Measurements from ENCODE around the gene NTM.

NTM gene

DNA sequence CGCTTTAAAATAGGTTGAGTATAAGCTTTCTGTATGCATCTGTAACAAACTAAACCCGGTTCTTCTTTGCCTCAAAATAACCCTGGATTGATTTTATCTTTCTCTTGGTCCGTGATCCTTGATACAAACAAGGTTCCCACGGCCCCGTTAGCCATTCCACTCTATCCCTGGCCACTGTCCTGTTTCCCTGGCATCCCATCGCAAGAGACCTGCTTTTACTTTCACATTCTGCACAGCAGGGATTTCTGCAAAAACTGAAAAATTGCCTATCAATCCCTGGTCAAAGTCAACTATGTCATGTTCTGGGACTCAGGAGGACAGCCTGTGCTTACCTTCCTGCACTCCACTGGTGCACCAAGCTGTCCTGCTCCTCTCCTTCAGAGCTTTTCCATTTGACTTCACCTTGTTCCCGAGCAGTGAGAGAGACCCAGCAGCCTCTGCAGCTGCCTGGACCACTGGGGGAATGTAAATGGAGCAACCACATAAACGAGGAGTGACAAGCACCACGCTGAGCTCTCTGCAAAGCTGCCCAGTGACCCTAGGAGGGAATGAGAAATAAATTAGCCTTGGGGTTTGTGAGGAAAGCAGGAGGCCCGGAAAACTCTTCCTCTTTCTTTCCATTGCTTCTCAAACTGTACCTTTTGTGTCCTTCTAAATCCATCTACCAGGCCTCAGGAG lies 175.9 kb downstream of the NTM start:
- H3K36me3 ChIP-seq (ENCODE audit: control insufficient read depth in 2 of 2, insufficient read depth in 2 of 2, low read length in 2 of 2): no peaks in the 10 kb centered on the region
- H3K27ac ChIP-seq (ENCODE audit: low read length): no peak overlapping the region
- H3K27me3 ChIP-seq (ENCODE audit: control insufficient read depth in 1 of 2, insufficient read depth in 2 of 2, low read length in 2 of 2): peaks cover 0 to 3% of the 10 kb centered on the region in 2 donors
- H3K9ac ChIP-seq (ENCODE audit: low read length in 2 of 2): no peak overlapping the region
- peak overlapping the region in 1 of 2 donors; percentile 64 for H3K4me3 ChIP-seq (ENCODE audit: low read length in 2 of 2)
- H3K9me3 ChIP-seq (ENCODE audit: control insufficient read depth in 2 of 2, low read length in 2 of 2): no peaks in the 10 kb centered on the region
- no peaks in the 10 kb centered on the region for H3K4me1 ChIP-seq (ENCODE audit: control insufficient read depth, insufficient read depth, low read length)

DNA sequence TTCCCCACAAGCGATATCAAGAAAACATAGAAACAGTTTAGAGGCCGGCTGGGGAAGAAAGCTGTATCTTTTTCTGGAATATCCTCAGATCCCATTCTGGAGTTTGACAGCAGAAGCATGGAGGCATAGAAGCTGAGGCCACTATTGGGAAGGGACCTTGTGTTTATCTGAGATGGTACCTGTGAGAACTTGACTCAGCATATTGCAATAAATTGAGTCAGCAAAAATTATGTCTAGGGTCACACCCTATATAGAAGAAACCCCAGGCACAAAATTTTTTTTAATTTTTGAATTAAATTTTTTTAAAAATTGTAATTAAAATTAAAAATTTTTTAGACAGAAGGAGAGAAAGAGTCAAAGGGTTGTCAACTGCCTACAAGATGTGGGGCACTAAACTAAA lies 178.7 kb downstream of the NTM start:
- Histone ChIP-seq H3K4me1 (ENCODE audit: control insufficient read depth, insufficient read depth, low read length) (no peaks in the 10 kb centered on the region), H3K36me3 (ENCODE audit: control insufficient read depth in 2 of 2, insufficient read depth in 2 of 2, low read length in 2 of 2) (no peaks in the 10 kb centered on the region), H3K9me3 (ENCODE audit: control insufficient read depth in 2 of 2, low read length in 2 of 2) (no peaks in the 10 kb centered on the region), H3K4me3 (ENCODE audit: low read length in 2 of 2) (no peak overlapping the region), H3K27me3 (ENCODE audit: control insufficient read depth in 1 of 2, insufficient read depth in 2 of 2, low read length in 2 of 2) (peaks cover 0 to 2% of the 10 kb centered on the region in 2 donors), H3K9ac (ENCODE audit: low read length in 2 of 2) (no peak overlapping the region), H3K27ac (ENCODE audit: low read length) (no peak overlapping the region)

DNA sequence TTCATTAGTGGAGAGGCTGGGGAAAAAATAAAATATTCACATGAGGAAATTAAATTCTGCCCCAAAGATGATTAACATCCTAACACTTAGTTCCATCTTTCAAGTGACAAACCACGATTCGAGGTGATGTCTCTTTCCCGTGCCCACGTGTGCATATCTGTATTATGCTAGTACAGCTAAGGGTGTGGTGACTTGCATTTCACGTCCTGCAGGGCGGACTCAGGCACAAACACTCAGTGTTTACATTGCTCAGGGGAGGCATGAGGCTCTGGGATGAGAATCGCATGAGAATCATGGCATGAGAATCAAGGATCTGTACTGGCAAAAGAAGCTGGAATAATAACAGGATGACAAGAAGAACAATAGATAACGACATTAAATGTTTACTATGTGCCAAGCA lies 179.4 kb downstream of the NTM start:
- no peak overlapping the region for H3K4me3 ChIP-seq (ENCODE audit: low read length in 2 of 2)
- H3K4me1 ChIP-seq (ENCODE audit: control insufficient read depth, insufficient read depth, low read length): no peaks in the 10 kb centered on the region
- H3K27ac ChIP-seq (ENCODE audit: low read length): no peak overlapping the region
- no peaks in the 10 kb centered on the region for H3K36me3 ChIP-seq (ENCODE audit: control insufficient read depth in 2 of 2, insufficient read depth in 2 of 2, low read length in 2 of 2)
- peaks cover 0 to 2% of the 10 kb centered on the region in 2 donors for H3K27me3 ChIP-seq (ENCODE audit: control insufficient read depth in 1 of 2, insufficient read depth in 2 of 2, low read length in 2 of 2)
- no peak overlapping the region for H3K9ac ChIP-seq (ENCODE audit: low read length in 2 of 2)
- H3K9me3 ChIP-seq (ENCODE audit: control insufficient read depth in 2 of 2, low read length in 2 of 2): no peaks in the 10 kb centered on the region

DNA sequence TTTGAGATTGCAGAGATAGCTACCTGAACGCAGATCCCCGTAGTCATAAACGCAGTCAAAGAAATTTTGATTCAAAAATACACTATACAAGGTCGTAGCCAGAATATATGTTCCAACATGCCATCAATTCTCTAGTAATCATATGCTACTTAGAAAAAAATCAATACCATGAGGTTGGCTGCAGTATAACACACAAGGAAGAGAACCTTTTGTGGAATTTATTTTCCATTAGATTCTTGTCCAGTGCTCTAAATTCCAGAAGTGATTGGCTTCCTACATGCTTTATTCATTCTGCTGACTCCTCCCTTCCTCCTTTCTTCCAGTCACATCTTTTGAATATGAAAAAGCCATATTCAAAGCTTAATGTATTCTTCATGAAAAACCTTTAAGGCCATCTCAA lies 189.9 kb downstream of the NTM start:
- Histone ChIP-seq H3K27me3 (ENCODE audit: control insufficient read depth in 1 of 2, insufficient read depth in 2 of 2, low read length in 2 of 2) (peaks cover 0 to 2% of the 10 kb centered on the region in 2 donors), H3K9me3 (ENCODE audit: control insufficient read depth in 2 of 2, low read length in 2 of 2) (no peaks in the 10 kb centered on the region), H3K36me3 (ENCODE audit: control insufficient read depth in 2 of 2, insufficient read depth in 2 of 2, low read length in 2 of 2) (no peaks in the 10 kb centered on the region), H3K4me3 (ENCODE audit: low read length in 2 of 2) (no peak overlapping the region), H3K9ac (ENCODE audit: low read length in 2 of 2) (no peak overlapping the region), H3K27ac (ENCODE audit: low read length) (no peak overlapping the region), H3K4me1 (ENCODE audit: control insufficient read depth, insufficient read depth, low read length) (no peaks in the 10 kb centered on the region)

DNA sequence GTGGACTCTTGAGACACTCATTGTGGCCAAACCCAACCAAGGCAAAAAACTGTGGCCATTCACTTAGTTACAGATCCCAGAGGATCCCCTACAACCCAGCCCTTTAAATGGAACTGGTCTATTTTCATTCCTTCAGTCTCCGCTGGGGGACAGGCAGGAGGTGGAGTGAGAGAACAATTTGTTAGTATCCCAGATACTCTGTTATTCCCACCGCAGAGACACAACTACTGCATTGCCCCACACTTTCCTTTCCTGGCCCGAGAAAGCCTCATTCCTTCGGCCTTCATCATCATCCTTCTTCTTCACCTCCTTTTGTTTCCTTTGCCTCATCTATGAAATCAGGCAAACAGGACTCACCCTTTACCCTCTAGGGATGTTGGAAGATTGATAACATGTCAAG lies 191.1 kb downstream of the NTM start:
- no peak overlapping the region for H3K4me3 ChIP-seq (ENCODE audit: low read length in 2 of 2)
- H3K4me1 ChIP-seq (ENCODE audit: control insufficient read depth, insufficient read depth, low read length): no peaks in the 10 kb centered on the region

DNA sequence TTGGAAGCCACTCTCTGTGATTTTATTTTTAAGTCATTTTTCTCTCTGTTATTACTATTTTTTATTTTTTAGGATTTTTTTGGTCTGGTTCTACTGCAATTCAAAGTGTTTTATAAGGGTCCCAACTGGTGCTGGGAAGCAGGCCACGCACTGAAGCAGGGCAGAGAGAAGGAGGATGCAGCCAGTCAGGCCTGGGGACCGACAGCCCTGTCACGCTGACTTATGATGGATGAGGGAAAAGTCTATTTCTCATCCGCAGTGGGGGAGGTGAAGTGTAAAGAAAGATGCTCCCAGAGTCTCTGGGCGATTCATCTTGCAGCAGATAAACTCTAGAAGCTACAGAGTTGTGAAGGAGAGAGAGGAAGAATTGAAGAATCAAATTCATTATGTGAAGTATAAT lies 191.6 kb downstream of the NTM start:
- H3K9ac ChIP-seq (ENCODE audit: low read length in 2 of 2): no peak overlapping the region

More for the DNA sequence above, 191.1 kb downstream of the NTM start:
- Histone ChIP-seq H3K36me3 (ENCODE audit: control insufficient read depth in 2 of 2, insufficient read depth in 2 of 2, low read length in 2 of 2) (no peaks in the 10 kb centered on the region), H3K9ac (ENCODE audit: low read length in 2 of 2) (no peak overlapping the region), H3K27me3 (ENCODE audit: control insufficient read depth in 1 of 2, insufficient read depth in 2 of 2, low read length in 2 of 2) (peaks cover 0 to 2% of the 10 kb centered on the region in 2 donors), H3K27ac (ENCODE audit: low read length) (no peak overlapping the region), H3K9me3 (ENCODE audit: control insufficient read depth in 2 of 2, low read length in 2 of 2) (no peaks in the 10 kb centered on the region)

DNA sequence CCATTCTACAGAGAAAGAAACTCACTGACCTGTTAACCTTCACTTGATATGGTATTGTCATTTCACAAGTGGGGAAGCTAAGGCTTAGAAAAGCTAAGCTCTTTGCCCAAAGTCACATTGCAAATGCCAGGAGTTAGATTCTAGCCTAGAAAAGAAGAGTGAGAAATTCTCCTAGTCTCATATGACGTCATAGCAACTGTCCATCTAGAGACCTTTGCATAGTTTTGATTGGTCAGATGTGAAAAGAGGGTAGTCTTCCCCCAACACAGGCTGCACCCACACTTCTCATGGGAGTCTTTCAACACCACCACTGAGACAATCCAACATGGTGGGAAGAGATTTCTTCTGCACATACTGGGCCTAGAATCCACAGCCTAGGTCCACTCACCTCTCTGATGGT lies 197.9 kb downstream of the NTM start:
- Histone ChIP-seq H3K27ac (ENCODE audit: low read length) (no peak overlapping the region), H3K9me3 (ENCODE audit: control insufficient read depth in 2 of 2, low read length in 2 of 2) (no peaks in the 10 kb centered on the region), H3K36me3 (ENCODE audit: control insufficient read depth in 2 of 2, insufficient read depth in 2 of 2, low read length in 2 of 2) (no peaks in the 10 kb centered on the region), H3K9ac (ENCODE audit: low read length in 2 of 2) (no peak overlapping the region), H3K4me1 (ENCODE audit: control insufficient read depth, insufficient read depth, low read length) (no peaks in the 10 kb centered on the region), H3K27me3 (ENCODE audit: control insufficient read depth in 1 of 2, insufficient read depth in 2 of 2, low read length in 2 of 2) (no peaks in the 10 kb centered on the region), H3K4me3 (ENCODE audit: low read length in 2 of 2) (no peak overlapping the region)

More for the DNA sequence above, 191.6 kb downstream of the NTM start:
- H3K36me3 ChIP-seq (ENCODE audit: control insufficient read depth in 2 of 2, insufficient read depth in 2 of 2, low read length in 2 of 2): no peaks in the 10 kb centered on the region
- H3K4me3 ChIP-seq (ENCODE audit: low read length in 2 of 2): no peak overlapping the region
- H3K4me1 ChIP-seq (ENCODE audit: control insufficient read depth, insufficient read depth, low read length): no peaks in the 10 kb centered on the region
- H3K9me3 ChIP-seq (ENCODE audit: control insufficient read depth in 2 of 2, low read length in 2 of 2): no peaks in the 10 kb centered on the region
- H3K27me3 ChIP-seq (ENCODE audit: control insufficient read depth in 1 of 2, insufficient read depth in 2 of 2, low read length in 2 of 2): peaks cover 0 to 2% of the 10 kb centered on the region in 2 donors
- no peak overlapping the region for H3K27ac ChIP-seq (ENCODE audit: low read length)

DNA sequence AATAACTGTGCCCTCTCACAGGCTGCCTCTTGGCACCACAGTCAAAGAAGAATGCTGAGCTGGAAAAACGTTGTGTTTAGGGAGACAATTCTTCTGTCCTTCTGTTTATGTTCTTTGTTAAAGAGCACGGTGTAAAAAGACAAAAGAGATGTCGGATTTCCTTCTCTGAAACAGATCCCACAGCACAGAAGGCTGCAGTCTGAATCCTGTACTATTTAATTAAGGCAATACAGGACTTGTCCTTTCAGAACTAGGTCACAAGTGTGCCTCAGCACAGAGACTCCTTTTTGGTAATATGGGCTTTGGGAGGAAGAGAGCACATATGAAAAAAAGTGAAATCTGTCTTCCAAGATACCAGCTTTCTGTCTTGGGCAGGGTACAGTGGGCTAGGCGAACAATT lies 201.2 kb downstream of the NTM start:
- Histone ChIP-seq H3K27ac (ENCODE audit: low read length) (no peak overlapping the region), H3K4me1 (ENCODE audit: control insufficient read depth, insufficient read depth, low read length) (no peaks in the 10 kb centered on the region), H3K4me3 (ENCODE audit: low read length in 2 of 2) (no peak overlapping the region), H3K27me3 (ENCODE audit: control insufficient read depth in 1 of 2, insufficient read depth in 2 of 2, low read length in 2 of 2) (no peaks in the 10 kb centered on the region), H3K36me3 (ENCODE audit: control insufficient read depth in 2 of 2, insufficient read depth in 2 of 2, low read length in 2 of 2) (no peaks in the 10 kb centered on the region), H3K9ac (ENCODE audit: low read length in 2 of 2) (no peak overlapping the region), H3K9me3 (ENCODE audit: control insufficient read depth in 2 of 2, low read length in 2 of 2) (no peaks in the 10 kb centered on the region)

DNA sequence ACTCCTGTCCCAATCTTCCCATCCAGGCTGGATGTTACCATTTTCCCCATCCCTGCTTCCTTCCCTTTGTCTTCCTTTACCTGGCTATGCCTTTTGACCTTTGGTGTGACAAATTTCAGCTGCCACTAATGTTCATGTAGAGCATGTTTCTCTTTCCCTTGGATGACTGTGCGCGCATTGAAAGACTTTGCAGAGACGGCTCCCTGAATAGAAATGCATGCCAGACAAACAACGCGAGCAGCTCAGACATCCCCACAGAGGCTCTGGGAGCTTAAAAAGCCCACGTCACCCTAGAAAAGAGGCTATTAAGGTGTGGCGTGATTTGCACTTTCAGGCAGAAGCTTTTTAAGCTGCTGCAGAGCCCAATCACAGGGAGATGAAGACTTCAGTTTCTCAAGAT lies 202.0 kb downstream of the NTM start:
- H3K4me3 ChIP-seq (ENCODE audit: low read length in 2 of 2): no peak overlapping the region
- H3K36me3 ChIP-seq (ENCODE audit: control insufficient read depth in 2 of 2, insufficient read depth in 2 of 2, low read length in 2 of 2): no peaks in the 10 kb centered on the region
- H3K9me3 ChIP-seq (ENCODE audit: control insufficient read depth in 2 of 2, low read length in 2 of 2): no peaks in the 10 kb centered on the region
- H3K27ac ChIP-seq (ENCODE audit: low read length): no peak overlapping the region
- no peaks in the 10 kb centered on the region for H3K4me1 ChIP-seq (ENCODE audit: control insufficient read depth, insufficient read depth, low read length)
- H3K27me3 ChIP-seq (ENCODE audit: control insufficient read depth in 1 of 2, insufficient read depth in 2 of 2, low read length in 2 of 2): no peaks in the 10 kb centered on the region
- no peak overlapping the region for H3K9ac ChIP-seq (ENCODE audit: low read length in 2 of 2)

DNA sequence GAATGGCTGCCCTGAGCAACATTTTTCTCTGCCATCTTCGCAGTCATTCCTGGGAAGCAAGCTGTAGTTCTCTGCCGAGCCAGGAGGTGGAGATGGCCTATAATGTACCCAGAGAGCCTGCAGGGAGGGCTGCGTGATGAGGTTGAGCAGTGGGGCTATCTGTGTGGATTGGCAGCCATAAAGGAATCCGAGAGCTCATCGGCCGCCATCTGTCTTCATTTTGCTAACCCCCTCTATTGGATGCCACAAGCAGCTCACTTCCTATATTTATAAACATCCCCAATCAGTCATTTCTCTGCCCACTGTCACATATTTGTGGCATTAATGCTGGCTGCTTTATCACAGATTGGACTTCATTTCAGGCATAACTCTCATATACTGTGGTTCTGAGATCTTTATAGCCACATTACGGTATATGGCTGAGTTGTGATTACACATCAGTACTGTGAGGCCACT lies 209.5 kb downstream of the NTM start:
- no peaks in the 10 kb centered on the region for H3K36me3 ChIP-seq (ENCODE audit: control insufficient read depth in 2 of 2, insufficient read depth in 2 of 2, low read length in 2 of 2)
- H3K9me3 ChIP-seq (ENCODE audit: control insufficient read depth in 2 of 2, low read length in 2 of 2): no peaks in the 10 kb centered on the region
- no peak overlapping the region for H3K4me3 ChIP-seq (ENCODE audit: low read length in 2 of 2)
- no peak overlapping the region for H3K9ac ChIP-seq (ENCODE audit: low read length in 2 of 2)
- H3K4me1 ChIP-seq (ENCODE audit: control insufficient read depth, insufficient read depth, low read length): no peaks in the 10 kb centered on the region
- no peak overlapping the region for H3K27ac ChIP-seq (ENCODE audit: low read length)
- H3K27me3 ChIP-seq (ENCODE audit: control insufficient read depth in 1 of 2, insufficient read depth in 2 of 2, low read length in 2 of 2): peaks cover 0 to 3% of the 10 kb centered on the region in 2 donors

DNA sequence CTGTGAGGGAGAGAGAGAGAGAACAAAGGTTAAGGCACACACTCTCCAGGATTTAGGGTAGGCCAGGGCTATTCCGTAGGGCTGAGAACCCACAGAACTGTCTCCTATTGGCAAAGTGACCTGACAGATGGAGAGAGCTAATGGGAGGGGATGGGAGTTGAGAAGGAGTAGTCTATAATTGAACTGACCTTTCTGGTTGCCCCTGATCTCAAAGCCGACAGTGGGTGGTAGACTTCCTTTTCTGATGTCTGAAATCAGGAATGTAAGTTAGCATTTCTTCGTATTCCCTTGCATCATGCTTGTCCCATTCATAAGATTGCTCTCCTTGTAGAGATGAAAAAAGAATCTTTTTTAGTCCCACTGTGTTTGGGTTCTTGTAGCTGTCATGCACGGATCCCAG lies 210.1 kb downstream of the NTM start:
- no peak overlapping the region for H3K4me3 ChIP-seq (ENCODE audit: low read length in 2 of 2)
- peaks cover 0 to 3% of the 10 kb centered on the region in 2 donors for H3K27me3 ChIP-seq (ENCODE audit: control insufficient read depth in 1 of 2, insufficient read depth in 2 of 2, low read length in 2 of 2)
- no peaks in the 10 kb centered on the region for H3K36me3 ChIP-seq (ENCODE audit: control insufficient read depth in 2 of 2, insufficient read depth in 2 of 2, low read length in 2 of 2)
- no peaks in the 10 kb centered on the region for H3K4me1 ChIP-seq (ENCODE audit: control insufficient read depth, insufficient read depth, low read length)
- H3K9me3 ChIP-seq (ENCODE audit: control insufficient read depth in 2 of 2, low read length in 2 of 2): no peaks in the 10 kb centered on the region
- H3K27ac ChIP-seq (ENCODE audit: low read length): no peak overlapping the region
- no peak overlapping the region for H3K9ac ChIP-seq (ENCODE audit: low read length in 2 of 2)
